Fibroblast of pulmonary artery (primary cell): ENCODE results near the gene COL2A1.
A peak's percentile ranks its signal among the peaks of the same experiment; 100 is the strongest.

Experiments used
- DNase-seq: peaks from one replicate; pipeline ENCODE4 v3.0.0-alpha.2; 2010; ENCODE audit warnings: low read depth
- H3K4me3 ChIP-seq: replicated peaks from 2 replicates; pipeline ENCODE4 v1.5.1; 2011; ENCODE audit warnings: low read depth, mild to moderate bottlenecking, control low read depth, low read length, moderate library complexity
- TF ChIP-seq, protein P1 (sequence below): IDR thresholded peaks from 2 replicates; pipeline ENCODE4 v1.5.1; 2011; ENCODE audit warnings: mild to moderate bottlenecking, control low read depth, low read length, inconsistent platforms; ENCODE audit errors: missing control alignments

COL2A1 gene

DNA sequence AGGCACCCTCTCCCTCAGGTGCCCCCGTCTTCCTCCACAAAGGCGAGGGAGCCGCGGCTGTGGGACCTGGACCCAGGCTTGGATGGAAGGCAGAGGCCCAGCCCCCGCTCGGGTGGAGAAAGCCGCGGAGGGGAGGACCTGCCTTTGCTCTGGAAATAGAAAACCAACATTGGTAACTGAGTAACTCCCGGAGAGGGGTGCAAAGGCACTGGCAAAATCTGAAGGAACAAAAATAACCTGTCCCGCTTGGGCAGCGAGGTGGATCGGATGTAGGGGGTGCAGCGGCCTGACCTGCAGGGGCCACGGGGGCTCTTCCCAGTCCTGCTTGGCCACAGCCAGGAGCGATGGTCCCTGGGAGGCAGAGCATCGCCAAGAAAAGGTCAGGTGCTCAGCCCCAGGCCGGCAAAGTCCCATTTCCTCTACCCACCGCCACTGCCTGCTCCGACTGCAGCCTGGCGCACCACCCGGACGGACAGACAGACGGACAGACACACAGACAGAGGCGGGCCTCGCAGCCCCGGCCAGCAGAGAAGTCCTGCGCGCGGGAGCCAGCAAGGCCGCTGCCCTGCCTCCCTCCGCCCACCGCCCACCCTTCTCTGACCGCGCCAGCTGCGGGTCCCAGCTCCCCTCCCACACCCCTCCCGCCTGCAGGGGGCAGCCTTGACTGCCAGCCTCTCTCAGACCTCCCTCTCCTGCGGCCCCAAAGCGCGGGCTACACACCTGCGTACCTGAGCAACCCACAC is 62.2 kb downstream of the COL2A1 start:
- no peak overlapping the region for H3K4me3 ChIP-seq
- no peak for DNase-seq
- TF ChIP-seq, protein P1, sequence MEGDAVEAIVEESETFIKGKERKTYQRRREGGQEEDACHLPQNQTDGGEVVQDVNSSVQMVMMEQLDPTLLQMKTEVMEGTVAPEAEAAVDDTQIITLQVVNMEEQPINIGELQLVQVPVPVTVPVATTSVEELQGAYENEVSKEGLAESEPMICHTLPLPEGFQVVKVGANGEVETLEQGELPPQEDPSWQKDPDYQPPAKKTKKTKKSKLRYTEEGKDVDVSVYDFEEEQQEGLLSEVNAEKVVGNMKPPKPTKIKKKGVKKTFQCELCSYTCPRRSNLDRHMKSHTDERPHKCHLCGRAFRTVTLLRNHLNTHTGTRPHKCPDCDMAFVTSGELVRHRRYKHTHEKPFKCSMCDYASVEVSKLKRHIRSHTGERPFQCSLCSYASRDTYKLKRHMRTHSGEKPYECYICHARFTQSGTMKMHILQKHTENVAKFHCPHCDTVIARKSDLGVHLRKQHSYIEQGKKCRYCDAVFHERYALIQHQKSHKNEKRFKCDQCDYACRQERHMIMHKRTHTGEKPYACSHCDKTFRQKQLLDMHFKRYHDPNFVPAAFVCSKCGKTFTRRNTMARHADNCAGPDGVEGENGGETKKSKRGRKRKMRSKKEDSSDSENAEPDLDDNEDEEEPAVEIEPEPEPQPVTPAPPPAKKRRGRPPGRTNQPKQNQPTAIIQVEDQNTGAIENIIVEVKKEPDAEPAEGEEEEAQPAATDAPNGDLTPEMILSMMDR: peak; percentile 19

DNA sequence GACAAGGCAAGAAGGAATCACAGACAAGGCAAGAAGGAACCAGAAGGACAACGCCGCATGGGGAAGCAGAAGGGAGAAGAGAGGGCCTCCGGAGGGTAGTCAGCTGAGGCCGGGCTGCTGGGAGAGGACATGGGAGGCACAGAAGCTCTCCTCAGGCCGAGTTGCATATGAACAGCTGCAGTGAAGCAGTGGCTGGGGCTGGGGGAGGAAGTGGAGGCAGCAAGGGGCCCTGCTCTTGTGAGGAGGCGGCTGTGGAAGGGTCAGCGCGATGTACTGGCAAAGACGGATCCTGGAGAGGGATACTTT is 62.8 kb downstream of the COL2A1 start:
- no peak overlapping the region for H3K4me3 ChIP-seq
- DNase-seq: no peak
- TF ChIP-seq, protein P1: no peak

DNA sequence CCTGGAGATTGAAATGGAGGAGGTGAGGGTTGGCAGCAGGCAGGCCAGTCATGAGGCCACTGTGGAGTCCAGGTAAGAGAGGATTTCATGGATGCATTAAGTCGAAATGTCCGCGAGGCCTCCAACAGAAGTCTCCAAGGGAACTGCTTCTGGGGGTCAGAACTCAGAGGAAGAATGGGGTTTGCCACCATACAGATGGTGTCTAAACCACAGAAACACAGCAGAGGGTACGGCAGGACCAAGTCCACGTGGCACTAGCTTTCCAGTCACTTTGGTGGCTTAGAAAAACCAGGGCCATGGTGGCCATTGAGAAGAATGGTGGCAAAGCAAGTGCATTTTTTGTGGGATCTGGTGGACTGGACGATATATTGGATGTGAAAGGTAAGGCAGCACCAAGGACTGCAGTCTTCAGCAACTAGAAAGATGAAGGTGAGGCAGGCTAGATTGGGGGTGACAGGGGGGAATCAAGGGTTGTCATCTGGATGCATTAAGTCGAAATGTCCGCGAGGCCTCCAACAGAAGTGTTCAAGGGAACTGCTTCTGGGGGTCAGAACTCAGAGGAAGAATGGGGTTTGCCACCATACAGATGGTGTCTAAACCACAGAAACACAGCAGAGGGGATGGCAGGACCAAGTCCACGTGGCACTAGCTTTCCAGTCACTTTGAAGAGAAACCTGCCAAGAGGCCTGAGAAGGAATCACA is 63.4 kb downstream of the COL2A1 start:
- TF ChIP-seq, protein P1: no peak
- no peak overlapping the region for H3K4me3 ChIP-seq
- DNase-seq: no peak

DNA sequence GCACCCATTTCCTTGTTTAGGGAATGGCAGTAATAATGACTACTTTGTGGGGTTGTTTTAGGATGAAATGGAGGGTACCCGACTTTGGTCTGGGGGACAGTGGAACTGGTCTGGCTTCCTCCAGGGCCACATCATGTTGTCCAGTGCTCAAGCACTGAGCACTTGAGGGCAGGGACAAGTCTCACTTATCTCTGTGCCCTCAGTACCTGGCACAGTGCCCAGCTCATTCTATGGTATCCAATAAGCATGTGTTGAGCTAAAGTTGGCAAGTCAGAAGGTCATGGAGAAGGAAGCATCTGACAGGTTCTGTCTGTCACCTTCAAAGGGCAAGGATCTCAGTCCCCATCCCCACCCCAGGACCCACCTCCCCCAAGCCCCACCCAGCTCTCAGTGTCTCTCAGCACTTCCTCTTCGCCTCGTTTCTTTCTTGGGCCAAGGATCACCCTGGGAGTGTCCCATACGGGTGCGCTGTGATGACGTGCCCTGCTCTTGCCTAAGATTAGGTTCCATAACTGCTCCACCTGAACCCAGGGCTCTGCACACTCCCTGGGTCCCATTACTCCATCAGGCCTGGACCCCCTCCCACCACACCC is 65.2 kb downstream of the COL2A1 start:
- no peak overlapping the region for H3K4me3 ChIP-seq
- no peak for DNase-seq
- TF ChIP-seq, protein P1: no peak

DNA sequence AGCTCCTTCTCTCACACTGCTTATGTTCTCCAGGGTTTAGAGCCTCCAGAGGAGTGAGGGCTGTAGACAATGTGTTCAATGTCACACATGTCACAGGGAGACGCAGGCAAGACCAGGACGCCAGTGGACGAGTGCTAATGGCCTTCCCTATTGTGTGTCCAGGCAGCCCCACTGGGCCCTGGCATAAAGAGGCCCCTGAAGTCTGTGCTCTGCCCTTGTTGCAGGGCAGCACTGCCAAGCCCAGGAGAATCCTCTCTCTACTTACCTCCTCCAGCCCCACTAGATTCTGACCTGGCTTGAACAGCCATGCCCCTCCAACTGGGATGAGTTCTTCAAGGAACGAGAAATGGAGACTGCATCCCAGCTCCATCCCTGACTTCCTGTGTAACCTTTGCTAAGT is 65.7 kb downstream of the COL2A1 start:
- TF ChIP-seq, protein P1: no peak
- H3K4me3 ChIP-seq: no peak overlapping the region
- DNase-seq: no peak

DNA sequence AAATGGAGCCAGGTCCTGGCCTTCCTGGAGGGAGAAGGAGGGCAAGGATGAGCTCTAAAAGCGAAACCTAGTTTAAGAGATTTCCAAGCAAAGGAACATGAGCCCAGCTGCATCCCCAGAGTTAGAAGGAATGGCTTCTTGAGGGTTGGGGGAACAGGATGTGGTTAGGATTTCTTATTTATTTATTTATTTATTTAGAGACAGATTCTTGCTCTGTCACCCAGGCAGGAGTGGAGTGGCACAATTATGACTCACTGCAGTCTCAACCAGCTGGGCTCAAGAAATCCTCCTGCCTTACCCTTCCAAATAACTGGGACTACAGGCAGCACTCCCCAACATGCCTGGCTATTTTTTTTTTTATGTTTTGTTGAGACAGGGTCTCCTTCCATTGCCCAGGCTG is 66.2 kb downstream of the COL2A1 start:
- TF ChIP-seq, protein P1: no peak
- DNase-seq: no peak
- no peak overlapping the region for H3K4me3 ChIP-seq
